Gastroesophageal sphincter (tissue), 3 donors: Measurements from ENCODE around the gene LHFPL2.

ENCODE experiments used
- EP300 ChIP-seq: sonication (generic); formaldehyde crosslinking; IDR thresholded peaks from one replicate; pipeline ENCODE4 v1.6.1; 2017; ENCODE audit warnings: antibody characterized with exemption, mild to moderate bottlenecking
- POLR2A ChIP-seq, 2 donors: fragments of 450-650 bp; IDR thresholded peaks; one replicate each; pipeline ENCODE4 v1.6.1; 2017; ENCODE audit warnings: antibody characterized with exemption in 2 of 2, mild to moderate bottlenecking in 2 of 2, moderate library complexity in 1 of 2
- POLR2AphosphoS5 ChIP-seq: sonication (generic); formaldehyde crosslinking; IDR thresholded peaks from one replicate; pipeline ENCODE4 v1.6.1; 2017; ENCODE audit warnings: antibody characterized with exemption
- TF ChIP-seq, protein P1 (sequence below), 4 experiments: fragments of 200-600 bp in 2 of 4; fragments of 450-650 bp in 2 of 4; sonication (generic) in 1 of 4; IDR thresholded peaks; one replicate each; pipeline ENCODE4 v1.5.1; 2017 to 2019; ENCODE audit warnings: antibody characterized with exemption in 4 of 4, mild to moderate bottlenecking in 2 of 4, moderate library complexity in 2 of 4

DNA sequence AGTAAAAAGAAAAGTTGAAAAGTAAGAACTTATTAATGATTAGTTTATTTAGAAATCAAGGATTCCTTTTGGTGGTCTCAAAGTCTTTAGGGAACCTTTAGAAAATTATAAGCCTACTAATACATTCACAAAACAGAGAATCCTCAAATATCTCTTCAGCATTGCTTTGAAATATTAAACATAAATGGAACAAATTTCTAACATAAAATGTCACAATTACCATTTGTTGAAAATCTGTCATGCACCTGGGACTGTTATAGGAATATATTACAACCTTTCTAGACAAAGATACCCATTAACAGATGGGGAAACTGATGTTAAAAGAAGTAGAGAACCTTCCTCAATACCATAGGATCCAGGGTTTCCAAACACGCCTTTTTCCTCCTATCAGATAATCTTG is 83.2 kb downstream of the LHFPL2 start:
- TF ChIP-seq, protein P1, sequence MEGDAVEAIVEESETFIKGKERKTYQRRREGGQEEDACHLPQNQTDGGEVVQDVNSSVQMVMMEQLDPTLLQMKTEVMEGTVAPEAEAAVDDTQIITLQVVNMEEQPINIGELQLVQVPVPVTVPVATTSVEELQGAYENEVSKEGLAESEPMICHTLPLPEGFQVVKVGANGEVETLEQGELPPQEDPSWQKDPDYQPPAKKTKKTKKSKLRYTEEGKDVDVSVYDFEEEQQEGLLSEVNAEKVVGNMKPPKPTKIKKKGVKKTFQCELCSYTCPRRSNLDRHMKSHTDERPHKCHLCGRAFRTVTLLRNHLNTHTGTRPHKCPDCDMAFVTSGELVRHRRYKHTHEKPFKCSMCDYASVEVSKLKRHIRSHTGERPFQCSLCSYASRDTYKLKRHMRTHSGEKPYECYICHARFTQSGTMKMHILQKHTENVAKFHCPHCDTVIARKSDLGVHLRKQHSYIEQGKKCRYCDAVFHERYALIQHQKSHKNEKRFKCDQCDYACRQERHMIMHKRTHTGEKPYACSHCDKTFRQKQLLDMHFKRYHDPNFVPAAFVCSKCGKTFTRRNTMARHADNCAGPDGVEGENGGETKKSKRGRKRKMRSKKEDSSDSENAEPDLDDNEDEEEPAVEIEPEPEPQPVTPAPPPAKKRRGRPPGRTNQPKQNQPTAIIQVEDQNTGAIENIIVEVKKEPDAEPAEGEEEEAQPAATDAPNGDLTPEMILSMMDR (IDR thresholded peaks at IDR 0.05) = no peak
- no peak for TF ChIP-seq POLR2AphosphoS5
- no peak for TF ChIP-seq POLR2A (IDR thresholded peaks at IDR 0.05)
- TF ChIP-seq EP300 = no peak
